B cell (primary cell): Measurements from ENCODE around the gene ALPK3. TPM values are rescaled to one million over a fixed set of nuclear protein-coding genes. Genes with fewer than 3 reads are reported as not detected.

Source experiments
- ATAC-seq: fragments of 200-7000 bp; cut with Tn5 transposase; one replicate; pipeline ENCODE4 v1.10.0; 2021; ENCODE audit warnings: low read depth, mild to moderate bottlenecking, moderate number of reproducible peaks, moderate library complexity
- CTCF ChIA-PET: fragments of 350-600 bp; sonication (Branson Sonifier 250); formaldehyde crosslinking; loops from one replicate; lab custom pipeline; 2021; ENCODE audit warnings: antibody characterized with exemption, inconsistent platforms; lab: Charles Lee
- POLR2A ChIA-PET: fragments of 350-600 bp; sonication (Branson Sonifier 250); formaldehyde crosslinking; loops from one replicate; lab custom pipeline; 2021; ENCODE audit warnings: antibody characterized with exemption; lab: Charles Lee
- DNase-seq: peaks from one replicate; pipeline ENCODE4 v3.0.0; 2013
- H2AFZ ChIP-seq: 2 replicates; pipeline ENCODE4 v1.6.1; 2012; ENCODE audit warnings: mild to moderate bottlenecking, low read depth, low read length; ENCODE audit not compliant: insufficient read depth, poor library complexity, severe bottlenecking
- H3K27ac ChIP-seq, 2 donors: 1 replicate in 1 of 2; 2 replicates in 1 of 2; pipeline ENCODE4 v1.5.1; 2012 to 2013; ENCODE audit warnings: low read length in 2 of 2, mild to moderate bottlenecking in 2 of 2, moderate library complexity in 1 of 2
- H3K27me3 ChIP-seq, 4 experiments: fragments of 200-600 bp in 1 of 4; sonication (generic) in 1 of 4; replicated peaks in 1 of 4; 1 replicate in 2 of 4; 2 replicates in 2 of 4; pipeline versions ENCODE4 v1.6.1 to v1.7.0; 2013 to 2016; ENCODE audit warnings: low read length in 3 of 4, mild to moderate bottlenecking in 2 of 4, mixed read lengths in 1 of 4, moderate library complexity in 1 of 4; ENCODE audit not compliant: insufficient read depth in 4 of 4, control insufficient read depth in 3 of 4; ENCODE audit errors: control extremely low read depth in 1 of 4
- H3K36me3 ChIP-seq, 2 experiments: replicated peaks in 1 of 2; 1 replicate in 1 of 2; 2 replicates in 1 of 2; pipeline versions ENCODE4 v1.6.1 to v1.7.1; 2013; ENCODE audit warnings: low read length in 1 of 2; ENCODE audit not compliant: insufficient read depth in 2 of 2, control insufficient read depth in 1 of 2; ENCODE audit errors: control extremely low read depth in 1 of 2, extremely low read depth in 1 of 2
- H3K4me1 ChIP-seq, 2 donors: fragments of 200-600 bp in 1 of 2; sonication (generic) in 1 of 2; 1 replicate in 1 of 2; 2 replicates in 1 of 2; pipeline versions ENCODE4 v1.5.1 to v1.6.1; 2013 to 2017; ENCODE audit warnings: low read length in 2 of 2; ENCODE audit not compliant: control insufficient read depth in 2 of 2, insufficient read depth in 2 of 2
- H3K4me2 ChIP-seq: replicated peaks from 2 replicates; pipeline ENCODE3; 2012; ENCODE audit warnings: mild to moderate bottlenecking, low read depth, low read length; ENCODE audit not compliant: poor library complexity, severe bottlenecking
- H3K4me3 ChIP-seq, 5 experiments: fragments of 200-600 bp in 1 of 5; sonication (generic) in 1 of 5; 1 replicate in 3 of 5; 2 replicates in 2 of 5; pipeline versions ENCODE4 v1.5.1 to v1.7.0; 2011 to 2016; ENCODE audit warnings: low read length in 4 of 5, mild to moderate bottlenecking in 4 of 5, low read depth in 2 of 5, control low read depth in 1 of 5, moderate library complexity in 1 of 5; ENCODE audit not compliant: insufficient read depth in 1 of 5; ENCODE audit errors: control extremely low read depth in 1 of 5, extremely low read depth in 1 of 5
- H3K79me2 ChIP-seq: fragments of 200-600 bp; sonication (generic); one replicate; pipeline ENCODE4 v1.6.0; 2016; ENCODE audit warnings: low read length; ENCODE audit not compliant: control insufficient read depth, insufficient read depth
- H3K9ac ChIP-seq: fragments of 200-600 bp; sonication (generic); 2 replicates; pipeline ENCODE4 v1.6.1; 2017; ENCODE audit warnings: mild to moderate bottlenecking, low read length, moderate library complexity
- H3K9me3 ChIP-seq, 3 donors: one replicate each; pipeline versions ENCODE4 v1.6.1 to v1.7.1; 2013; ENCODE audit warnings: low read length in 2 of 3; ENCODE audit not compliant: control insufficient read depth in 2 of 3, insufficient read depth in 1 of 3; ENCODE audit errors: control extremely low read depth in 1 of 3
- H4K20me1 ChIP-seq: 2 replicates; pipeline ENCODE4 v1.6.0; 2012; ENCODE audit warnings: mild to moderate bottlenecking, low read length; ENCODE audit not compliant: insufficient read depth, control insufficient read depth, poor library complexity, severe bottlenecking
- H3K27ac Mint-ChIP-seq: one replicate; pipeline ENCODE4 v1.8.0; 2021; ENCODE audit warnings: mixed read lengths
- H3K27me3 Mint-ChIP-seq: one replicate; pipeline ENCODE4 v1.8.0; 2021; ENCODE audit warnings: mixed read lengths
- H3K4me1 Mint-ChIP-seq: one replicate; pipeline ENCODE4 v1.8.0; 2021; ENCODE audit warnings: mixed read lengths
- H3K4me3 Mint-ChIP-seq: one replicate; pipeline ENCODE4 v1.8.0; 2021; ENCODE audit warnings: mixed read lengths
- H3K9me3 Mint-ChIP-seq: one replicate; pipeline ENCODE4 v1.8.0; 2022; ENCODE audit warnings: mixed read lengths; ENCODE audit not compliant: insufficient read depth
- EZH2 ChIP-seq: IDR thresholded peaks from 2 replicates; pipeline ENCODE4 v1.6.1; 2012; ENCODE audit warnings: borderline replicate concordance, low read depth, mild to moderate bottlenecking, moderate library complexity, low read length; ENCODE audit not compliant: insufficient read depth, poor library complexity, severe bottlenecking
- WGBS: methylation state at CpG from one replicate; pipeline ENCODE4 v1.1.5; 2013; ENCODE audit warnings: missing lambda C conversion rate; ENCODE audit not compliant: insufficient coverage; 5-methylcytosine and 5-hydroxymethylcytosine counted together
- intact Hi-C: fragments of 100-400 bp; cut with micrococcal nuclease; formaldehyde crosslinking; loops from one replicate; pipeline ENCODE4 v1.10.0; 2022
- polyA plus RNA-seq: library from polyadenylated mRNA; depleted of rRNA; stranded (reverse); fragments of >200 nt; gene quantifications from 2 replicates; pipeline ENCODE4 v1.2.3, GENCODE V29; 2012
- total RNA-seq, 2 donors: library from RNA; stranded (reverse); fragments of 120-200 nt in 1 of 2; gene quantifications; 1 replicate in 1 of 2; 2 replicates in 1 of 2; pipeline versions ENCODE4 v1.2.3 to v1.2.4, GENCODE V29; 2013 to 2022
- TF ChIP-seq, protein P1 (sequence below): fragments of 200-600 bp; IDR thresholded peaks from one replicate; pipeline ENCODE4 v1.8.0; 2022; ENCODE audit warnings: antibody characterized with exemption, mild to moderate bottlenecking

ALPK3 gene
- total and polyA plus RNA-seq, 2 donors (not counting 1 experiment from before 2014, with no cell fraction given), result 0.07 to 0.15 TPM

DNA sequence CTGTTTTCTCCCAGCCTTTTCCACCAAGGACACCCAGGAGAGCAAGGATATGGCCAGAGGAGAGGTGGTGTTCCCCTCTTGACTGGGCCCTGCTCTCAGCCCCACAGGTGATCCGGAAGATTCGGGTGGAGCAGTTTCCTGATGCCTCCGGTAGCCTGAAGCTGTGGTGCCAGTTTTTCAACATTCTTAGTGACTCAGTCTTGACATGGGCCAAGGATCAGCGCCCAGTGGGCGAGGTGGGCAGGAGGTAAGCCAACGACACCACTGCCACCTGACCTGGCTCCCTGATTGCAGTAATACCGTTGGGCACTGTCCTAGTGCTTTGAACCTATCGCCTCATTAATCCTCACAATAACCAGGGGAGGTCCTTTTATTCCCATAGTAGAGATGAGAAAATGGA lies 42.0 kb downstream of the ALPK3 start:
- ChIA-PET CTCF (no interaction called here), POLR2A (no interaction called here)

DNA sequence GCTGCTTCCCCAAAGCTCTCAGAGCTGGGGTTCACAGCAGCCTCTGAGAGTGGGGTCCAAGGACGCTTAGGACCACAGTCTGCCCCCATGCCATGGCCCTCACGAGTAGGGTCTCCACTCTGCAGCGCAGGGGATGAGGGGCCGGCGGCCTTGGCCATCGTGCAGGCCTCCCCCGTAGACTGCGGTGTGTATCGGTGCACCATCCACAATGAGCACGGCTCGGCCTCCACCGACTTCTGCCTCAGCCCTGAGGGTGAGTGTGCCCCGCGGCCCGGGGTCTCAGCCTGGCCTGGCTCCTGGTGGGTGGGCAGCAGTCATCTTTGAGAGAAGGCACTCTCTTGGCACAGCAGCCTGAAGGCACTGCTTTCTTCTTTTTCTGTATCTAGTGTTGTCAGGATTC lies 42.5 kb downstream of the ALPK3 start:
- intact Hi-C loops, result no loop called here
- Histone ChIP-seq H3K79me2 (no peaks in the 10 kb centered on the region), H4K20me1 (no peaks in the 10 kb centered on the region), H3K27ac (no peak overlapping the region), H3K9me3 (no peaks in the 10 kb centered on the region), H2AFZ (no peak overlapping the region), H3K4me2 (no peak overlapping the region), H3K4me1 (no peaks in the 10 kb centered on the region), H3K36me3 (no peaks in the 10 kb centered on the region), H3K4me3 (no peak overlapping the region), H3K9ac (no peak overlapping the region), H3K27me3 (no peaks in the 10 kb centered on the region)
- H3K4me3 Mint-ChIP-seq, result no peak overlapping the region
- POLR2A ChIA-PET, result no interaction called here
- no peaks in the 10 kb centered on the region for H3K9me3 Mint-ChIP-seq
- no peak for DNase-seq
- H3K27me3 Mint-ChIP-seq, result no peaks in the 10 kb centered on the region
- H3K4me1 Mint-ChIP-seq, result no peaks in the 10 kb centered on the region
- WGBS, result 96% methylated on average over 15 of the region's 15 CpGs
- CTCF ChIA-PET, result no interaction called here
- no peak for TF ChIP-seq EZH2
- TF ChIP-seq, protein P1, sequence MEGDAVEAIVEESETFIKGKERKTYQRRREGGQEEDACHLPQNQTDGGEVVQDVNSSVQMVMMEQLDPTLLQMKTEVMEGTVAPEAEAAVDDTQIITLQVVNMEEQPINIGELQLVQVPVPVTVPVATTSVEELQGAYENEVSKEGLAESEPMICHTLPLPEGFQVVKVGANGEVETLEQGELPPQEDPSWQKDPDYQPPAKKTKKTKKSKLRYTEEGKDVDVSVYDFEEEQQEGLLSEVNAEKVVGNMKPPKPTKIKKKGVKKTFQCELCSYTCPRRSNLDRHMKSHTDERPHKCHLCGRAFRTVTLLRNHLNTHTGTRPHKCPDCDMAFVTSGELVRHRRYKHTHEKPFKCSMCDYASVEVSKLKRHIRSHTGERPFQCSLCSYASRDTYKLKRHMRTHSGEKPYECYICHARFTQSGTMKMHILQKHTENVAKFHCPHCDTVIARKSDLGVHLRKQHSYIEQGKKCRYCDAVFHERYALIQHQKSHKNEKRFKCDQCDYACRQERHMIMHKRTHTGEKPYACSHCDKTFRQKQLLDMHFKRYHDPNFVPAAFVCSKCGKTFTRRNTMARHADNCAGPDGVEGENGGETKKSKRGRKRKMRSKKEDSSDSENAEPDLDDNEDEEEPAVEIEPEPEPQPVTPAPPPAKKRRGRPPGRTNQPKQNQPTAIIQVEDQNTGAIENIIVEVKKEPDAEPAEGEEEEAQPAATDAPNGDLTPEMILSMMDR, result no peak
- no peak overlapping the region for H3K27ac Mint-ChIP-seq
- no peak for ATAC-seq

More for the DNA sequence above, 42.0 kb downstream of the ALPK3 start:
- Histone ChIP-seq H3K9ac (no peak overlapping the region), H4K20me1 (no peaks in the 10 kb centered on the region), H3K27me3 (no peaks in the 10 kb centered on the region), H3K4me1 (no peaks in the 10 kb centered on the region), H3K79me2 (no peaks in the 10 kb centered on the region), H3K4me2 (no peak overlapping the region), H3K4me3 (no peak overlapping the region), H2AFZ (no peak overlapping the region), H3K27ac (no peak overlapping the region), H3K36me3 (no peaks in the 10 kb centered on the region), H3K9me3 (no peaks in the 10 kb centered on the region)
- intact Hi-C loops, result no loop called here
- 92% methylated on average over 6 of the region's 8 CpGs for WGBS
- Mint-ChIP-seq H3K27me3 (no peaks in the 10 kb centered on the region), H3K27ac (no peak overlapping the region), H3K4me1 (no peaks in the 10 kb centered on the region), H3K9me3 (no peaks in the 10 kb centered on the region), H3K4me3 (no peak overlapping the region)
- DNase-seq, result no peak
- TF ChIP-seq, protein P1, result no peak
- TF ChIP-seq EZH2, result no peak
- no peak for ATAC-seq
